ENCODE measurements around the gene SEPTIN10.

- TF ChIP-seq POLR2A (IDR thresholded peaks at IDR 0.05; ENCODE audit: low read depth, low read length) (no peak), POLR2AphosphoS5 (IDR thresholded peaks at IDR 0.05; ENCODE audit: low read depth, low read length) (no peak)
These were observed 40.7 kb upstream of the SEPTIN10 start for GRCh38 chr2:109654326-109655050.
